ENCODE measurements around the gene NPPC.

NPPC gene

DNA sequence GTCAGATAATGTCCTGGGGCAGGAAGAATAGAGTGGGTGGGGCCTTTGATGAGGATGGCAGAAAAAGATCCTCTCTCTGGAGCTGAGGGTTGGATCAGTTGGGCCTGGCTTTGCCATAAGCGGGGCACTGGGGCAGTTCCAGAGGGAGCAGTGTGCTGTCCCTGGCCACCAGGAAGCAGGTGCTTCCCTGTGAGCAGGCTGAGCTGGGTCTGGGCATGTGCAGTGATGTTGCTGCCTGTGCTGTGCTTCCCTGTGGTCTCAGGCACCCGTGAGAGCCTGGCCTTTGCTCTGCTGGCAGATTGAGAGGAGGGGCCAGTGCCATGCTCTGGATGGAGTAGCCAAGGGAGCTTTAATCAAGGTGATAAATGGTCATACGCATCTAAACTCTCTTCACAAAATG lies 14.6 kb upstream of the NPPC start:
- H4K20me1 ChIP-seq (ENCODE audit: control insufficient read depth, insufficient read depth, low read depth, low read length) = no peaks in the 10 kb centered on the region
- no peak overlapping the region for H3K4me2 ChIP-seq (ENCODE audit: low read length)
- no peak overlapping the region for H3K27ac ChIP-seq (ENCODE audit: low read depth, low read length)
- H3K27me3 ChIP-seq (ENCODE audit: control insufficient read depth, low read length) = no peaks in the 10 kb centered on the region
- no peaks in the 10 kb centered on the region for H3K9me2 ChIP-seq (replicated peaks; ENCODE audit: control insufficient read depth, low read length)
- no peaks in the 10 kb centered on the region for H3K9me3 ChIP-seq (ENCODE audit: control insufficient read depth, insufficient read depth, low read length)
- 0 out of 2 replicates have a peak, but pooled peaks cover 2% of the 10 kb centered on the region for H3F3A ChIP-seq (ENCODE audit: control insufficient read depth, insufficient read depth)
- no peaks in the 10 kb centered on the region for H3K36me3 ChIP-seq (ENCODE audit: control insufficient read depth, low read length)
- no peaks in the 10 kb centered on the region for H3K79me2 ChIP-seq (ENCODE audit: control insufficient read depth, low read length)
- H3K4me1 ChIP-seq (ENCODE audit: control insufficient read depth, low read length) = no peaks in the 10 kb centered on the region
- H3K4me3 ChIP-seq (ENCODE audit: low read length) = no peak overlapping the region
- no peak for TF ChIP-seq EZH2phosphoT487 (IDR thresholded peaks at IDR 0.05; ENCODE audit: borderline replicate concordance, low read length)
- TF ChIP-seq, protein P1, sequence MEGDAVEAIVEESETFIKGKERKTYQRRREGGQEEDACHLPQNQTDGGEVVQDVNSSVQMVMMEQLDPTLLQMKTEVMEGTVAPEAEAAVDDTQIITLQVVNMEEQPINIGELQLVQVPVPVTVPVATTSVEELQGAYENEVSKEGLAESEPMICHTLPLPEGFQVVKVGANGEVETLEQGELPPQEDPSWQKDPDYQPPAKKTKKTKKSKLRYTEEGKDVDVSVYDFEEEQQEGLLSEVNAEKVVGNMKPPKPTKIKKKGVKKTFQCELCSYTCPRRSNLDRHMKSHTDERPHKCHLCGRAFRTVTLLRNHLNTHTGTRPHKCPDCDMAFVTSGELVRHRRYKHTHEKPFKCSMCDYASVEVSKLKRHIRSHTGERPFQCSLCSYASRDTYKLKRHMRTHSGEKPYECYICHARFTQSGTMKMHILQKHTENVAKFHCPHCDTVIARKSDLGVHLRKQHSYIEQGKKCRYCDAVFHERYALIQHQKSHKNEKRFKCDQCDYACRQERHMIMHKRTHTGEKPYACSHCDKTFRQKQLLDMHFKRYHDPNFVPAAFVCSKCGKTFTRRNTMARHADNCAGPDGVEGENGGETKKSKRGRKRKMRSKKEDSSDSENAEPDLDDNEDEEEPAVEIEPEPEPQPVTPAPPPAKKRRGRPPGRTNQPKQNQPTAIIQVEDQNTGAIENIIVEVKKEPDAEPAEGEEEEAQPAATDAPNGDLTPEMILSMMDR (IDR thresholded peaks at IDR 0.05; ENCODE audit: low read depth, low read length, poor library complexity, severe bottlenecking) = no peak

DNA sequence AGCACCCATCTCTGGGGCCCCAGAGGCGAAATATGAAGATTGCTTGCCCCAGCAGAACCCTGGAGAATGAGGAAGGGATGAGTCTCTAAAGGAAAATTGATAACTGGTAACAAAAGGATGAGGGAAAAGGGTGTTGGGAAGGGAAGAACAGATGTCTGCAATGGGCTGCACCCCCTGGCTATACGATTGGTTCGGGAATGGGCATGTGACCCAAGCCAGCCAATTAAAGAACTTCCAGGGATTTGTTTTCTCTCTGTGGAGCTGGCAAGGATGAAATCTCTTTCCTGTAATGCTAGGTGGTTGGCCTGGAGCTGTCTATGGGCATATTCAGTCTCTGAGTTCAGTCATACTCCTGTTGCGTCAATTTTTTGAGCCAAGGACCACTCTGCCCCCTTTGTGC lies 12.8 kb upstream of the NPPC start:
- H3K4me1 ChIP-seq (ENCODE audit: control insufficient read depth, low read length) = peaks cover 6% of the 10 kb centered on the region
- H3K36me3 ChIP-seq (ENCODE audit: control insufficient read depth, low read length) = no peaks in the 10 kb centered on the region
- no peak overlapping the region for H3K27ac ChIP-seq (ENCODE audit: low read depth, low read length)
- H3K79me2 ChIP-seq (ENCODE audit: control insufficient read depth, low read length) = no peaks in the 10 kb centered on the region
- H3K4me2 ChIP-seq (ENCODE audit: low read length) = no peak overlapping the region
- H3K9me3 ChIP-seq (ENCODE audit: control insufficient read depth, insufficient read depth, low read length) = no peaks in the 10 kb centered on the region
- H3F3A ChIP-seq (ENCODE audit: control insufficient read depth, insufficient read depth) = 0 out of 2 replicates have a peak, but pooled peaks cover 5% of the 10 kb centered on the region
- no peak overlapping the region for H3K4me3 ChIP-seq (ENCODE audit: low read length)
- no peaks in the 10 kb centered on the region for H3K9me2 ChIP-seq (replicated peaks; ENCODE audit: control insufficient read depth, low read length)
- no peaks in the 10 kb centered on the region for H4K20me1 ChIP-seq (ENCODE audit: control insufficient read depth, insufficient read depth, low read depth, low read length)
- H3K27me3 ChIP-seq (ENCODE audit: control insufficient read depth, low read length) = no peaks in the 10 kb centered on the region
- TF ChIP-seq, protein P1 (IDR thresholded peaks at IDR 0.05; ENCODE audit: low read depth, low read length, poor library complexity, severe bottlenecking) = no peak

DNA sequence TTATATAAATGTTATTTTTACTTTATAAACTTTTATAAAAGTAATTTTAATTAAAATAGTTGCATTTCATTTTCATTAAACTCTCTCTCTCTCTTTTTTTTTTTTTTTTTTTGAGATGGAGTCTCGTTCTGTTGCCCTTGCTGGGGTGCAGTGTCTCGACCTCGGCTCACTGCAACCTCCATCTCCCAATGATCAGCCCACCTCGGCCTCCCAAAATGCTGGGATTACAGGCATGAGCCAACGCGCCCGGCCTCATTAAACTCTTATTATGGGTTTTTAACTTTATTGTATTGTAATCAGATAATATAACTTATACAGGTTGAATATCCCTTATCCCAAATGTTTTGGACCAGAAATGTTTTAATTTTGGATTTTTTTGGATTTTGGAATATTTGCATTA lies 10.9 kb upstream of the NPPC start:
- no peak for TF ChIP-seq EZH2phosphoT487 (IDR thresholded peaks at IDR 0.05; ENCODE audit: borderline replicate concordance, low read length)
- TF ChIP-seq, protein P1 (IDR thresholded peaks at IDR 0.05; ENCODE audit: low read depth, low read length, poor library complexity, severe bottlenecking) = no peak

More for the DNA sequence above, 10.9 kb upstream of the NPPC start:
- Histone ChIP-seq H3F3A (ENCODE audit: control insufficient read depth, insufficient read depth) (0 out of 2 replicates have a peak, but pooled peaks cover 5% of the 10 kb centered on the region), H3K9me2 (replicated peaks; ENCODE audit: control insufficient read depth, low read length) (no peaks in the 10 kb centered on the region), H3K4me3 (ENCODE audit: low read length) (no peak overlapping the region), H4K20me1 (ENCODE audit: control insufficient read depth, insufficient read depth, low read depth, low read length) (no peaks in the 10 kb centered on the region), H3K9me3 (ENCODE audit: control insufficient read depth, insufficient read depth, low read length) (no peaks in the 10 kb centered on the region), H3K27me3 (ENCODE audit: control insufficient read depth, low read length) (no peaks in the 10 kb centered on the region), H3K79me2 (ENCODE audit: control insufficient read depth, low read length) (no peaks in the 10 kb centered on the region), H3K36me3 (ENCODE audit: control insufficient read depth, low read length) (no peaks in the 10 kb centered on the region), H3K4me2 (ENCODE audit: low read length) (no peak overlapping the region), H3K4me1 (ENCODE audit: control insufficient read depth, low read length) (peaks cover 24% of the 10 kb centered on the region), H3K27ac (ENCODE audit: low read depth, low read length) (no peak overlapping the region)
